CD4-positive, alpha-beta T cell (primary cell): ENCODE measurements around the gene SSBP3. TPM values are rescaled to one million over a fixed set of nuclear protein-coding genes. Genes with fewer than 3 reads are reported as not detected.

Experiments
- ATAC-seq: fragments of 200-7000 bp; cut with Tn5 transposase; one replicate; pipeline ENCODE4 v1.10.0; 2022; ENCODE audit warnings: mild to moderate bottlenecking; ENCODE audit not compliant: poor library complexity
- CTCF ChIA-PET: fragments of 350-600 bp; sonication (Branson Sonifier 250); formaldehyde crosslinking; loops from one replicate; lab custom pipeline; 2021; ENCODE audit warnings: antibody characterized with exemption, inconsistent platforms; lab: Charles Lee
- POLR2A ChIA-PET: fragments of 350-600 bp; sonication (Branson Sonifier 250); formaldehyde crosslinking; loops from one replicate; lab custom pipeline; 2021; ENCODE audit warnings: antibody characterized with exemption, inconsistent platforms; lab: Charles Lee
- DNase-seq, 14 experiments: peaks; one replicate each; pipeline ENCODE4 v3.0.0-alpha.2; 2013 to 2020; ENCODE audit warnings: mixed read lengths in 2 of 14
- H3K27ac ChIP-seq, 2 donors: one replicate each; pipeline versions ENCODE4 v1.5.1 to v1.7.0; 2013; ENCODE audit warnings: low read length in 2 of 2, low read depth in 1 of 2, mild to moderate bottlenecking in 1 of 2
- H3K27me3 ChIP-seq, 2 experiments: 1 replicate in 1 of 2; 2 replicates in 1 of 2; pipeline versions ENCODE4 v1.6.1 to v1.7.0; 2013; ENCODE audit warnings: low read length in 2 of 2, control low read depth in 1 of 2, mild to moderate bottlenecking in 1 of 2, moderate library complexity in 1 of 2; ENCODE audit not compliant: insufficient read depth in 2 of 2, control insufficient read depth in 1 of 2
- H3K36me3 ChIP-seq: one replicate; pipeline ENCODE4 v1.6.1; 2013; ENCODE audit warnings: low read length, control low read depth; ENCODE audit not compliant: insufficient read depth
- H3K4me1 ChIP-seq: one replicate; pipeline ENCODE4 v1.6.1; 2013; ENCODE audit warnings: low read length, control low read depth; ENCODE audit not compliant: insufficient read depth
- H3K4me3 ChIP-seq: one replicate; pipeline ENCODE4 v1.5.1; 2013; ENCODE audit warnings: mild to moderate bottlenecking, low read length, moderate library complexity
- H3K9me3 ChIP-seq, 2 experiments: 1 replicate in 1 of 2; 2 replicates in 1 of 2; pipeline versions ENCODE4 v1.6.1 to v1.7.0; 2013; ENCODE audit warnings: low read length in 2 of 2, mild to moderate bottlenecking in 2 of 2, control low read depth in 1 of 2, moderate library complexity in 1 of 2; ENCODE audit not compliant: control insufficient read depth in 1 of 2, insufficient read depth in 1 of 2
- H3K27ac Mint-ChIP-seq: one replicate; pipeline ENCODE4 v1.8.0; 2020; ENCODE audit warnings: mixed read lengths
- H3K27me3 Mint-ChIP-seq: one replicate; pipeline ENCODE4 v1.8.0; 2021; ENCODE audit warnings: mixed read lengths
- H3K36me3 Mint-ChIP-seq: one replicate; pipeline ENCODE4 v1.8.0; 2021; ENCODE audit warnings: low read depth, mixed read lengths
- H3K4me1 Mint-ChIP-seq: one replicate; pipeline ENCODE4 v1.8.0; 2021; ENCODE audit warnings: low read depth, mixed read lengths
- H3K4me3 Mint-ChIP-seq: one replicate; pipeline ENCODE4 v1.8.0; 2020; ENCODE audit warnings: mild to moderate bottlenecking, mixed read lengths
- H3K9me3 Mint-ChIP-seq: one replicate; pipeline ENCODE4 v1.8.0; 2020; ENCODE audit warnings: mixed read lengths
- CTCF ChIP-seq: fragments of 200-600 bp; IDR thresholded peaks from one replicate; pipeline ENCODE4 v1.8.0; 2022; ENCODE audit warnings: antibody characterized with exemption, mild to moderate bottlenecking
- intact Hi-C, 2 experiments: fragments of 100-400 bp; cut with DNase I in 1 of 2; cut with micrococcal nuclease in 1 of 2; formaldehyde crosslinking; loops; one replicate each; pipeline versions ENCODE4 v1.15.1 to v1.9.0; 2023 to 2025; cut with DNase I, micrococcal nuclease
- total RNA-seq, 174 experiments: library from RNA in 2 of 174; stranded (reverse) in 2 of 174; gene quantifications; one replicate each; pipeline ENCODE4 v1.2.3 and lab custom pipeline; 2021 to 2026

Gene SSBP3
- total RNA-seq, 2 experiments from 2014 or later = 50.6 to 52.4 TPM

GRCh38 chr1:54283635-54284385 is 122.4 kb downstream of the SSBP3 start:
- no peak for DNase-seq
- intact Hi-C loops = loop anchor here (2.0 to 10.0 kb wide), 3 partner anchors 73 to 118 kb away; partner anchors contain the start of genes CYB5RL (in 1 of the 2) and MRPL37 (in 1 of the 2)
- ATAC-seq = no peak
- Mint-ChIP-seq H3K27ac (peak overlapping the region; percentile 90), H3K36me3 (peaks cover 10% of the 10 kb centered on the region), H3K9me3 (no peaks in the 10 kb centered on the region), H3K4me3 (peak overlapping the region; percentile 20), H3K27me3 (no peaks in the 10 kb centered on the region), H3K4me1 (peaks cover 83% of the 10 kb centered on the region)
- Histone ChIP-seq H3K27ac (peak overlapping the region in 1 of 2 donors; percentile 22), H3K36me3 (peaks cover 23% of the 10 kb centered on the region), H3K27me3 (no peaks in the 10 kb centered on the region), H3K9me3 (no peaks in the 10 kb centered on the region), H3K4me1 (peaks cover 90% of the 10 kb centered on the region), H3K4me3 (no peak overlapping the region)
- POLR2A ChIA-PET = interaction anchor here (0.7 to 1.6 kb wide), 5 partner anchors 8 to 123 kb away, joined by 3 to 7 read pairs (median 3); partner anchors contain the start of gene SSBP3
- CTCF ChIA-PET = interaction anchor here (0.6 kb wide), 1 partner anchor 53 kb away, joined by 3 read pairs; no protein-coding TSS in a partner anchor
- no peak for TF ChIP-seq CTCF

DNA sequence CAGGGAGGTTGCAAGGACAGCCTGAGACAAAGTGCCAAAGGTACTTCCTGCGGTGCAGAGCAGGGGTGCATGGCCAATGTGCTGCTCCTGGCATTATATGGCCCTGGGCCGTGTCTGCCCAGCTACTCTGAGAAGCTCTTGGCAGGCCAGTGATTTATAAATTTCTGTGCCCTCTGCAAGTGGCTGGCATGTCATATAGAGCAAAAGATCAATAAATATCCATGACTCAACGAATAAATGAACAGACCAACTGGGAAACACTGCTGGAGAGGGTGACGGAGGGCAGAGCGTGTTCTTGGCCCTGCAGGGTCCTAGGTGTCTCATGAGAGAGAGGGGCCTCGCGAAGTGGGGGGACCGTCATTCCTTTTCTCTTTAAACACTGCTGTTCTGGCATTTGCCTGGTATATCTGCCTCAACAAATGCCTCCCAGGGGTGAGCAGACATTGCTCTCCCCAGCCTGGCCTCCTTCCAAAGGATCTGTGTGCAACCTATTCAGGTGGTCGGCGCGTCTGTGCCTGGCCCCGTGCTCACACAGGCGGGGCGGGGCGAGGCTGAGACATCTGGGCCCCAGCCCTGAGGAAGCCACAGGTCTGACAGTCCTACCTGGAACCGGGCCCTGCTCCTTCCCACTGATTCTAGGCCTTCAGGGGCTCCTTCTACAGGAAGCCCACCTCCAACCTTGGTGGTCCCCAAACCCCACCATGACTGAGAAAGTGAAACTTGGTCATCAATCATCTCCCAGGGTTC is 123.9 kb downstream of the SSBP3 start:
- intact Hi-C loops = loop anchor here (5.0 to 10.0 kb wide), 2 partner anchors 77 to 120 kb away; partner anchors contain the start of genes CYB5RL (in 1 of the 2) and MRPL37 (in 1 of the 2)
- CTCF ChIA-PET = interaction anchor here (0.7 kb wide), 1 partner anchor 250 kb away, joined by 3 read pairs; no protein-coding TSS in a partner anchor
- TF ChIP-seq CTCF = no peak
- Mint-ChIP-seq H3K4me1 (peaks cover 86% of the 10 kb centered on the region), H3K27ac (peak overlapping the region; percentile 90), H3K4me3 (peak overlapping the region; percentile 25), H3K36me3 (peaks cover 14% of the 10 kb centered on the region), H3K27me3 (no peaks in the 10 kb centered on the region), H3K9me3 (no peaks in the 10 kb centered on the region)
- H3K27me3 ChIP-seq = no peaks in the 10 kb centered on the region
- ATAC-seq (no peak), DNase-seq (no peak)
- H3K9me3 ChIP-seq = no peaks in the 10 kb centered on the region
- peaks cover 87% of the 10 kb centered on the region for H3K4me1 ChIP-seq
- H3K27ac ChIP-seq = peak overlapping the region in 1 of 2 donors; percentile 40
- H3K36me3 ChIP-seq = peaks cover 23% of the 10 kb centered on the region
- POLR2A ChIA-PET = interaction anchor here (1.6 kb wide), 1 partner anchor 124 kb away, joined by 7 read pairs; the partner anchor contains the start of gene SSBP3
- no peak overlapping the region for H3K4me3 ChIP-seq

DNA sequence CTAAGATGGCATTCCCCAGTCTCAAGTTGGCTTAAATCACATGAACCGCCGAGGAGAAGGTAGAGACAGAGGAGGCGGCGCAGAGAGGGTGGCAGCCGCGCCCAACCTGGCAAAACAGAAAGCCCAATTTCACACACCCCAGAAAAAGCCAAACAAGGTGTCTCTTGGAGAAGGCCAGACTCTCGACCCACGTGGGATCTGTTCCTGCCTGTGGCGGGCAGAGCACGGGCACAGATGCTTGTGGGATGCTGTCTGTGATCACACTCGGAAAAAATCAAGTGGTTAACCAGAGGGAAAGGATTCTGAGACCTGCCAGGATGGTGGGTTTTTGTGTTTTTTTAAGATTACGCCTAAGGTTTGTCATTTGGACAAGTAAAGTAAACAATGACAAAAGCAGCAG is 125.5 kb downstream of the SSBP3 start:
- peaks cover 82% of the 10 kb centered on the region for H3K4me1 ChIP-seq
- POLR2A ChIA-PET = interaction anchor here (1.5 kb wide), 1 partner anchor 126 kb away, joined by 6 read pairs; the partner anchor contains the start of gene SSBP3
- ATAC-seq = peak; percentile 39

More for the DNA sequence above, 125.5 kb downstream of the SSBP3 start:
- Histone ChIP-seq H3K9me3 (no peaks in the 10 kb centered on the region), H3K36me3 (peaks cover 26% of the 10 kb centered on the region), H3K4me3 (no peak overlapping the region), H3K27ac (peak overlapping the region; percentile 11 to 24), H3K27me3 (no peaks in the 10 kb centered on the region)
- peak in 7 of 14 experiments; percentile 15 to 61 (median 28) for DNase-seq
- intact Hi-C loops = loop anchor here (5.0 to 10.0 kb wide), 2 partner anchors 76 to 122 kb away; partner anchors contain the start of genes CYB5RL (in 1 of the 2) and MRPL37 (in 1 of the 2)
- H3K4me3 Mint-ChIP-seq = peak overlapping the region; percentile 71
- peaks cover 80% of the 10 kb centered on the region for H3K4me1 Mint-ChIP-seq
- peak overlapping the region; percentile 98 for H3K27ac Mint-ChIP-seq
- peaks cover 20% of the 10 kb centered on the region for H3K36me3 Mint-ChIP-seq
- no peak for TF ChIP-seq CTCF
- no peaks in the 10 kb centered on the region for H3K27me3 Mint-ChIP-seq
- CTCF ChIA-PET = no interaction called here
- no peaks in the 10 kb centered on the region for H3K9me3 Mint-ChIP-seq
